GM12878 (cell line): Measurements from ENCODE around the gene LRRC74B. TPM values are rescaled to one million over a fixed set of nuclear protein-coding genes. Genes with fewer than 3 reads are reported as not detected.
A peak's percentile ranks its signal among the peaks of the same experiment; 100 is the strongest.

Experiments used
- ATAC-seq: fragments of 200-7000 bp; cut with Tn5 transposase; 3 replicates; pipeline ENCODE4 v1.9.1; 2020; ENCODE audit warnings: mild to moderate bottlenecking, moderate library complexity
- BruUV-seq: library from RNA; stranded (reverse); fragments of 400-500 nt; replicated peaks from 2 replicates; lab custom pipeline; 2021; lab: Mats Ljungman, UMichigan
- CTCF ChIA-PET: fragments of 300-600 bp; sonication (Branson Sonifier 250); formaldehyde crosslinking; extraction: SDS; loops from one replicate; lab custom pipeline; 2021; ENCODE audit warnings: inconsistent platforms; lab: Yijun Ruan, JAX
- POLR2A ChIA-PET: fragments of 350-600 bp; formaldehyde crosslinking; extraction: SDS; loops from one replicate; lab custom pipeline; 2021; ENCODE audit warnings: inconsistent platforms; lab: Charles Lee
- RAD21 ChIA-PET: fragments of 300-600 bp; sonication (Branson Sonifier 250); formaldehyde crosslinking; loops from one replicate; lab custom pipeline; 2023; ENCODE audit warnings: antibody characterized with exemption; ENCODE audit not compliant: unreplicated experiment; lab: Charles Lee
- SMC1A ChIA-PET: fragments of 300-600 bp; sonication (Branson Sonifier 250); formaldehyde crosslinking; loops from one replicate; lab custom pipeline; 2023; ENCODE audit not compliant: unreplicated experiment, uncharacterized antibody; lab: Charles Lee
- DNase-seq: peaks from one replicate; pipeline ENCODE4 v3.0.0-alpha.2; 2011; ENCODE audit warnings: low read depth, low spot score
- FAIRE-seq: peaks from 3 replicates; lab custom pipeline; 2011; peaks lifted over from hg19 to GRCh38; lab: Jason Lieb, UNC
- H2AFZ ChIP-seq: 2 replicates; pipeline ENCODE4 v1.6.0; 2011; ENCODE audit warnings: low read depth, low read length, control low read depth; ENCODE audit not compliant: control insufficient read depth
- H3K27ac ChIP-seq: 2 replicates; pipeline ENCODE4 v1.5.1; 2011; ENCODE audit warnings: control low read depth; ENCODE audit not compliant: control insufficient read depth, insufficient read depth
- H3K27me3 ChIP-seq, 2 experiments: replicated peaks in 1 of 2; 2 replicates each; pipeline versions ENCODE4 v1.6.0 to v1.6.1; 2011; ENCODE audit warnings: low read length in 1 of 2; ENCODE audit not compliant: control insufficient read depth in 2 of 2, insufficient read depth in 2 of 2
- H3K36me3 ChIP-seq, 2 experiments: 2 replicates each; pipeline ENCODE4 v1.5.1; 2011; ENCODE audit warnings: low read length in 1 of 2; ENCODE audit not compliant: control insufficient read depth in 2 of 2, insufficient read depth in 2 of 2
- H3K4me1 ChIP-seq: 2 replicates; pipeline ENCODE4 v1.6.1; 2011; ENCODE audit warnings: mild to moderate bottlenecking, low read length, moderate library complexity, mixed read lengths; ENCODE audit not compliant: control insufficient read depth, insufficient read depth
- H3K4me2 ChIP-seq: 2 replicates; pipeline ENCODE4 v1.6.0; 2011; ENCODE audit warnings: control low read depth; ENCODE audit not compliant: control insufficient read depth, insufficient read depth
- H3K4me3 ChIP-seq: fragments of 200-600 bp; sonication (generic); 2 replicates; pipeline ENCODE4 v1.5.1; 2016
- H3K79me2 ChIP-seq: 2 replicates; pipeline ENCODE4 v1.6.0; 2011; ENCODE audit warnings: low read length; ENCODE audit not compliant: control insufficient read depth, insufficient read depth
- H3K9ac ChIP-seq: 2 replicates; pipeline ENCODE4 v1.8.0; 2011; ENCODE audit warnings: low read length, control low read depth, mixed read lengths; ENCODE audit not compliant: control insufficient read depth, insufficient read depth
- H3K9me3 ChIP-seq: replicated peaks from 3 replicates; pipeline ENCODE4 v1.5.1; 2011; ENCODE audit warnings: mild to moderate bottlenecking, low read length; ENCODE audit not compliant: control insufficient read depth, insufficient read depth
- H4K20me1 ChIP-seq: 2 replicates; pipeline ENCODE4 v1.6.0; 2011; ENCODE audit not compliant: control insufficient read depth, insufficient read depth
- LARP7 ChIP-seq: fragments of 450-650 bp; IDR thresholded peaks from 2 replicates; pipeline ENCODE4 v1.6.1; 2017; ENCODE audit warnings: mild to moderate bottlenecking
- MEF2B ChIP-seq: fragments of 450-650 bp; IDR thresholded peaks from 2 replicates; pipeline ENCODE4 v1.6.1; 2018; ENCODE audit warnings: mild to moderate bottlenecking, moderate library complexity; ENCODE audit not compliant: partially characterized antibody, poor library complexity, severe bottlenecking
- MYC ChIP-seq: IDR thresholded peaks from 2 replicates; pipeline ENCODE4 v1.6.1; 2011; ENCODE audit warnings: mild to moderate bottlenecking, low read length, moderate library complexity, inconsistent platforms; ENCODE audit not compliant: insufficient read depth, insufficient replicate concordance, insufficient read length, severe bottlenecking
- whole genome bisulfite sequencing: methylation state at CpG from one replicate; pipeline ENCODE4 v1.1.6; 2016; ENCODE audit warnings: low lambda C conversion rate; ENCODE audit not compliant: insufficient replicate concordance, insufficient coverage; ENCODE audit errors: missing lambda C conversion rate; 5-methylcytosine and 5-hydroxymethylcytosine counted together
- in situ Hi-C: fragments of 300-500 bp; cut with MboI; formaldehyde crosslinking; loops from 9 replicates; pipeline ENCODE4 v1.14.3; 2018; ENCODE audit warnings: mixed read lengths
- intact Hi-C: fragments of 100-400 bp; cut with micrococcal nuclease; formaldehyde crosslinking; loops from one replicate; pipeline ENCODE4 v1.14.2; 2022; ENCODE audit not compliant: unreplicated experiment
- polyA plus RNA-seq, 11 experiments: library from polyadenylated mRNA; depleted of rRNA in 4 of 11; unstranded in 6 of 11; stranded (reverse) in 5 of 11; fragments of >200 nt; fragmentation: Nextera tagmentation in 4 of 11; fragmentation: Illumina TruSeq in 1 of 11; extraction: Ambion mirVana in 4 of 11; extraction: Trizol in 1 of 11; gene quantifications; 1 replicate in 1 of 11; 2 replicates in 10 of 11; pipeline versions ENCODE4 v1.2.1 to v1.2.3, GENCODE V29; 2011 to 2016; ENCODE audit warnings: inconsistent platforms in 2 of 11, missing spikeins in 2 of 11, low read depth in 1 of 11
- total RNA-seq, 4 experiments: library from RNA; depleted of rRNA in 3 of 4; stranded (reverse); fragments of >200 nt in 3 of 4; fragmentation: Illumina TruSeq in 1 of 4; extraction: Trizol in 1 of 4; gene quantifications; 2 replicates each; pipeline versions ENCODE4 v1.2.1 to v1.2.3, GENCODE V29; 2013 to 2021

The LRRC74B gene
- total and polyA plus RNA-seq, 10 of the 15 experiments (the other 5 are each of a cell fraction or from before 2014, with no cell fraction given): not detected

DNA sequence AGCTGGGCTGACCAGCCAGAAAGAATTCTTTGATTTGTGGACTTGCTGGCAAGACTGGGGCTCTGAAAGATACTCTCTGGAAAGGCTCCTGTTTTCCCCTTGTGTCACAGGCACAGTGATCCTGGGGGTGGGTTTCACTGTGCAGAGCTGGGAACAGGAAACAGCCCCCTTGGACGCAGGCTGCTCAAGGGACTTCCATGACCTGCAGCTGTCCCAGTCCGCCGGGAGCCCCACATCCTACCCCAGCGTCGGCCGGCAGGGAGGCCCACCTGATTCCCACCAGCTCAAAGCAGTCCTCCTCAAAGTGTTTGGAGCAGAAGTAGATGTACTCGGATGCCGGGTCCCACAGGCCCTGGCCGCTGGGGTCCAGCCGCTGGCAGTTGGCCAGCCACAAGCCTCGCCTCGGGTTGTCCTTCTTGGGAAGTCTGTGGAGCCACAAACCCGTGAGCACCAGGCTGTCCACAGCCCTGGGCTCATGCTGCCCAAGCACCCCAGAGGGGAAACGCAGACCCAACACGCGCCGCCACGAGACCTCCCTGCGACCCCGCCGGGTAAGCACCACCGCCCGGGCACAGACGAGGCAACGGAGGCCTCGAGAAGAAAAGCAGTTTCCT lies 44.7 kb upstream of the LRRC74B start:
- BruUV-seq: no TSS peak
- Histone ChIP-seq H3K9me3 (no peaks in the 10 kb centered on the region), H3K9ac (peak overlapping the region; percentile 91), H3K27ac (peak overlapping the region; percentile 96), H3K4me1 (peaks cover 5% of the 10 kb centered on the region), H2AFZ (peak overlapping the region; percentile 93), H3K79me2 (peaks cover 21% of the 10 kb centered on the region), H3K4me3 (peak overlapping the region; percentile 80), H3K4me2 (peak overlapping the region; percentile 90), H3K27me3 (no peaks in the 10 kb centered on the region)
- RAD21 ChIA-PET: no interaction called here
- intact Hi-C loops: no loop called here
- CTCF ChIA-PET: interaction anchor here (1.8 kb wide), 1 partner anchor 19 kb away, joined by 11 read pairs; the partner anchor contains the start of gene LZTR1
- under 1% methylated on average over 26 of the region's 26 CpGs for WGBS
- SMC1A ChIA-PET: no interaction called here
- POLR2A ChIA-PET: interaction anchor here (0.6 kb wide), 1 partner anchor 84 kb away, joined by 3 read pairs; the partner anchor contains the start of gene CRKL
- FAIRE-seq: no peak
- TF ChIP-seq MYC (no peak), MEF2B (no peak), LARP7 (peak; percentile 7; the same call in 1 of the 2 replicates)
- TF ChIP-seq, all 136 proteins: peak for 1
- no peaks in the 10 kb centered on the region for H4K20me1 ChIP-seq
- H3K36me3 ChIP-seq: peaks cover 2 to 4% of the 10 kb centered on the region in 2 experiments; a peak in 1 of 4 replicates
- ATAC-seq (peak; percentile 18; the same call in 2 of the 3 replicates), DNase-seq (no peak)
- in situ Hi-C loops: no loop called here
